HEK293 (cell line): ENCODE data around the gene SLC2A5.

ENCODE experiments used
- CTCF ChIA-PET: fragments of 350-600 bp; formaldehyde crosslinking; extraction: SDS; loops from one replicate; lab custom pipeline; 2021; ENCODE audit warnings: antibody characterized with exemption; lab: Yijun Ruan, JAX
- POLR2A ChIA-PET: fragments of 300-600 bp; formaldehyde crosslinking; extraction: SDS; loops from one replicate; lab custom pipeline; 2020; ENCODE audit warnings: antibody characterized with exemption, inconsistent platforms; lab: Yijun Ruan, JAX
- H3K27ac ChIP-seq: fragments of 200-500 bp; sonication (Bioruptor generic); 2 replicates; pipeline ENCODE4 v1.5.1; 2014; ENCODE audit warnings: low read depth, low read length, control low read depth, inconsistent platforms; ENCODE audit errors: extremely low read depth
- H3K36me3 ChIP-seq, 2 experiments: fragments of 200-500 bp in 1 of 2; sonication (Bioruptor generic) in 1 of 2; 1 replicate in 1 of 2; 2 replicates in 1 of 2; pipeline ENCODE4 v1.5.1; 2014 to 2017; ENCODE audit warnings: inconsistent platforms in 2 of 2, low read length in 2 of 2; ENCODE audit not compliant: control insufficient read depth in 2 of 2, insufficient read depth in 1 of 2
- H3K4me1 ChIP-seq: fragments of 200-500 bp; sonication (Bioruptor generic); 2 replicates; pipeline ENCODE4 v1.5.1; 2014; ENCODE audit warnings: mild to moderate bottlenecking, low read length, inconsistent platforms; ENCODE audit not compliant: control insufficient read depth, insufficient read depth
- H3K4me3 ChIP-seq: 2 replicates; pipeline ENCODE4 v1.5.1; 2011; ENCODE audit warnings: low read depth, mild to moderate bottlenecking, control low read depth, low read length, moderate library complexity
- H3K9me3 ChIP-seq: fragments of 200-500 bp; sonication (Bioruptor generic); 2 replicates; pipeline ENCODE4 v1.5.1; 2014; ENCODE audit warnings: low read depth, low read length, inconsistent platforms; ENCODE audit not compliant: control insufficient read depth, insufficient read depth
- ATF2 ChIP-seq: fragments of 450-650 bp; formaldehyde crosslinking; IDR thresholded peaks from 2 replicates; pipeline ENCODE4 v1.5.1; 2016; ENCODE audit warnings: missing biosample characterization, missing genetic modification characterization, low read depth
- HOXC10 ChIP-seq: sonication (generic); formaldehyde crosslinking; IDR thresholded peaks from 2 replicates; pipeline ENCODE4 v1.8.1; 2023; ENCODE audit warnings: mild to moderate bottlenecking, missing genetic modification reagents
- IKZF3 ChIP-seq: fragments of 450-650 bp; IDR thresholded peaks from 2 replicates; pipeline ENCODE4 v1.5.0; 2018; ENCODE audit warnings: missing biosample characterization, mild to moderate bottlenecking, missing genetic modification characterization, moderate library complexity
- KLF16 ChIP-seq: fragments of 450-650 bp; formaldehyde crosslinking; IDR thresholded peaks from 2 replicates; pipeline ENCODE4 v1.5.1; 2017; ENCODE audit warnings: missing biosample characterization, missing genetic modification characterization
- SCRT1 ChIP-seq: fragments of 450-650 bp; formaldehyde crosslinking; IDR thresholded peaks from 2 replicates; pipeline ENCODE4 v1.5.1; 2016; ENCODE audit warnings: missing biosample characterization, missing genetic modification characterization, borderline replicate concordance
- YY2 ChIP-seq: fragments of 450-650 bp; formaldehyde crosslinking; IDR thresholded peaks from 2 replicates; pipeline ENCODE4 v1.5.1; 2016; ENCODE audit warnings: missing biosample characterization, missing genetic modification characterization
- ZFP3 ChIP-seq: fragments of 450-650 bp; formaldehyde crosslinking; IDR thresholded peaks from 2 replicates; pipeline ENCODE4 v1.5.1; 2016; ENCODE audit warnings: low read depth, missing biosample characterization, missing genetic modification characterization
- ZNF140 ChIP-seq: fragments of 450-650 bp; formaldehyde crosslinking; IDR thresholded peaks from 2 replicates; pipeline ENCODE4 v1.5.1; 2016; ENCODE audit warnings: missing biosample characterization, missing genetic modification characterization
- ZNF214 ChIP-seq: fragments of 450-650 bp; formaldehyde crosslinking; IDR thresholded peaks from 2 replicates; pipeline ENCODE4 v1.5.1; 2017; ENCODE audit warnings: missing biosample characterization, mild to moderate bottlenecking, missing genetic modification characterization, borderline replicate concordance
- ZNF239 ChIP-seq: fragments of 450-650 bp; formaldehyde crosslinking; IDR thresholded peaks from 2 replicates; pipeline ENCODE4 v1.5.1; 2016; ENCODE audit warnings: missing biosample characterization, missing genetic modification characterization
- ZNF324 ChIP-seq: fragments of 450-650 bp; formaldehyde crosslinking; IDR thresholded peaks from 2 replicates; pipeline ENCODE4 v1.5.1; 2016; ENCODE audit warnings: missing biosample characterization, missing genetic modification characterization
- ZNF335 ChIP-seq: fragments of 450-650 bp; formaldehyde crosslinking; conservative IDR thresholded peaks from 2 replicates; pipeline ENCODE4 v1.5.1; 2016; ENCODE audit warnings: missing biosample characterization, missing genetic modification characterization
- ZNF423 ChIP-seq: fragments of 450-650 bp; formaldehyde crosslinking; IDR thresholded peaks from 2 replicates; pipeline ENCODE4 v1.5.1; 2016; ENCODE audit warnings: missing biosample characterization, missing genetic modification characterization
- ZNF488 ChIP-seq: fragments of 450-650 bp; formaldehyde crosslinking; IDR thresholded peaks from 2 replicates; pipeline ENCODE4 v1.5.1; 2016; ENCODE audit warnings: missing biosample characterization, missing genetic modification characterization
- ZNF501 ChIP-seq: fragments of 450-650 bp; formaldehyde crosslinking; IDR thresholded peaks from 2 replicates; pipeline ENCODE4 v1.5.1; 2016; ENCODE audit warnings: missing biosample characterization, missing genetic modification characterization
- ZNF544 ChIP-seq: fragments of 450-650 bp; formaldehyde crosslinking; IDR thresholded peaks from 2 replicates; pipeline ENCODE4 v1.5.0; 2017; ENCODE audit warnings: missing biosample characterization, missing genetic modification characterization
- ZNF548 ChIP-seq: fragments of 450-650 bp; formaldehyde crosslinking; IDR thresholded peaks from 2 replicates; pipeline ENCODE4 v1.5.1; 2016; ENCODE audit warnings: missing biosample characterization, missing genetic modification characterization
- ZNF626 ChIP-seq: fragments of 450-650 bp; sonication (Bioruptor Pico); formaldehyde crosslinking; IDR thresholded peaks from 2 replicates; pipeline ENCODE4 v1.5.1; 2018; ENCODE audit warnings: missing biosample characterization, missing genetic modification characterization, inconsistent platforms
- ZNF664 ChIP-seq: fragments of 450-650 bp; formaldehyde crosslinking; IDR thresholded peaks from 2 replicates; pipeline ENCODE4 v1.5.1; 2016; ENCODE audit warnings: missing biosample characterization, missing genetic modification characterization
- ZNF776 ChIP-seq: fragments of 450-650 bp; formaldehyde crosslinking; IDR thresholded peaks from 2 replicates; pipeline ENCODE4 v1.5.0; 2017; ENCODE audit warnings: missing biosample characterization, missing genetic modification characterization, borderline replicate concordance
- ZSCAN4 ChIP-seq: fragments of 450-650 bp; formaldehyde crosslinking; IDR thresholded peaks from 2 replicates; pipeline ENCODE4 v1.5.1; 2017; ENCODE audit warnings: missing biosample characterization, missing genetic modification characterization
- ZXDB ChIP-seq: fragments of 450-650 bp; formaldehyde crosslinking; IDR thresholded peaks from 2 replicates; pipeline ENCODE4 v1.5.1; 2016; ENCODE audit warnings: missing biosample characterization, missing genetic modification characterization
- TF ChIP-seq, protein P1 (sequence below): fragments of 450-650 bp; formaldehyde crosslinking; IDR thresholded peaks from 2 replicates; pipeline ENCODE4 v1.5.1; 2016; ENCODE audit warnings: missing biosample characterization, missing genetic modification characterization, borderline replicate concordance

SLC2A5 gene

GRCh38 chr1:9085306-9085940 is 16.0 kb upstream of the SLC2A5 start:
- TF ChIP-seq, protein P1, sequence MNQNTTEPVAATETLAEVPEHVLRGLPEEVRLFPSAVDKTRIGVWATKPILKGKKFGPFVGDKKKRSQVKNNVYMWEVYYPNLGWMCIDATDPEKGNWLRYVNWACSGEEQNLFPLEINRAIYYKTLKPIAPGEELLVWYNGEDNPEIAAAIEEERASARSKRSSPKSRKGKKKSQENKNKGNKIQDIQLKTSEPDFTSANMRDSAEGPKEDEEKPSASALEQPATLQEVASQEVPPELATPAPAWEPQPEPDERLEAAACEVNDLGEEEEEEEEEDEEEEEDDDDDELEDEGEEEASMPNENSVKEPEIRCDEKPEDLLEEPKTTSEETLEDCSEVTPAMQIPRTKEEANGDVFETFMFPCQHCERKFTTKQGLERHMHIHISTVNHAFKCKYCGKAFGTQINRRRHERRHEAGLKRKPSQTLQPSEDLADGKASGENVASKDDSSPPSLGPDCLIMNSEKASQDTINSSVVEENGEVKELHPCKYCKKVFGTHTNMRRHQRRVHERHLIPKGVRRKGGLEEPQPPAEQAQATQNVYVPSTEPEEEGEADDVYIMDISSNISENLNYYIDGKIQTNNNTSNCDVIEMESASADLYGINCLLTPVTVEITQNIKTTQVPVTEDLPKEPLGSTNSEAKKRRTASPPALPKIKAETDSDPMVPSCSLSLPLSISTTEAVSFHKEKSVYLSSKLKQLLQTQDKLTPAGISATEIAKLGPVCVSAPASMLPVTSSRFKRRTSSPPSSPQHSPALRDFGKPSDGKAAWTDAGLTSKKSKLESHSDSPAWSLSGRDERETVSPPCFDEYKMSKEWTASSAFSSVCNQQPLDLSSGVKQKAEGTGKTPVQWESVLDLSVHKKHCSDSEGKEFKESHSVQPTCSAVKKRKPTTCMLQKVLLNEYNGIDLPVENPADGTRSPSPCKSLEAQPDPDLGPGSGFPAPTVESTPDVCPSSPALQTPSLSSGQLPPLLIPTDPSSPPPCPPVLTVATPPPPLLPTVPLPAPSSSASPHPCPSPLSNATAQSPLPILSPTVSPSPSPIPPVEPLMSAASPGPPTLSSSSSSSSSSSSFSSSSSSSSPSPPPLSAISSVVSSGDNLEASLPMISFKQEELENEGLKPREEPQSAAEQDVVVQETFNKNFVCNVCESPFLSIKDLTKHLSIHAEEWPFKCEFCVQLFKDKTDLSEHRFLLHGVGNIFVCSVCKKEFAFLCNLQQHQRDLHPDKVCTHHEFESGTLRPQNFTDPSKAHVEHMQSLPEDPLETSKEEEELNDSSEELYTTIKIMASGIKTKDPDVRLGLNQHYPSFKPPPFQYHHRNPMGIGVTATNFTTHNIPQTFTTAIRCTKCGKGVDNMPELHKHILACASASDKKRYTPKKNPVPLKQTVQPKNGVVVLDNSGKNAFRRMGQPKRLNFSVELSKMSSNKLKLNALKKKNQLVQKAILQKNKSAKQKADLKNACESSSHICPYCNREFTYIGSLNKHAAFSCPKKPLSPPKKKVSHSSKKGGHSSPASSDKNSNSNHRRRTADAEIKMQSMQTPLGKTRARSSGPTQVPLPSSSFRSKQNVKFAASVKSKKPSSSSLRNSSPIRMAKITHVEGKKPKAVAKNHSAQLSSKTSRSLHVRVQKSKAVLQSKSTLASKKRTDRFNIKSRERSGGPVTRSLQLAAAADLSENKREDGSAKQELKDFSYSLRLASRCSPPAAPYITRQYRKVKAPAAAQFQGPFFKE (tag by site-specific recombination) = no peak
- no peak for TF ChIP-seq ZNF501 (tag by site-specific recombination)
- no peak for TF ChIP-seq SCRT1
- no peak for TF ChIP-seq ZNF544
- TF ChIP-seq ZNF548 = no peak
- no peak for TF ChIP-seq ZFP3
- TF ChIP-seq ATF2 (tag by site-specific recombination) = no peak
- TF ChIP-seq ZNF776 (tag by site-specific recombination) = no peak
- no peak for TF ChIP-seq ZNF664 (tag by site-specific recombination)
- no peak for TF ChIP-seq ZSCAN4 (tag by site-specific recombination)
- TF ChIP-seq ZNF140 (tag by site-specific recombination) = no peak
- TF ChIP-seq ZNF324 = no peak
- TF ChIP-seq, all 188 proteins: peak for 0
- H3K27ac ChIP-seq = no peak overlapping the region
- H3K4me3 ChIP-seq = no peak overlapping the region
- H3K4me1 ChIP-seq = peaks cover 4% of the 10 kb centered on the region; the same call in 1 of the 2 replicates
- no peaks in the 10 kb centered on the region for H3K36me3 ChIP-seq
- ChIA-PET POLR2A (no interaction called here), CTCF (interaction anchor here (0.6 to 3.6 kb wide), 4 partner anchors 12 to 122 kb away, joined by 3 to 12 read pairs (median 4); no protein-coding TSS in a partner anchor)
- H3K9me3 ChIP-seq = no peaks in the 10 kb centered on the region

DNA sequence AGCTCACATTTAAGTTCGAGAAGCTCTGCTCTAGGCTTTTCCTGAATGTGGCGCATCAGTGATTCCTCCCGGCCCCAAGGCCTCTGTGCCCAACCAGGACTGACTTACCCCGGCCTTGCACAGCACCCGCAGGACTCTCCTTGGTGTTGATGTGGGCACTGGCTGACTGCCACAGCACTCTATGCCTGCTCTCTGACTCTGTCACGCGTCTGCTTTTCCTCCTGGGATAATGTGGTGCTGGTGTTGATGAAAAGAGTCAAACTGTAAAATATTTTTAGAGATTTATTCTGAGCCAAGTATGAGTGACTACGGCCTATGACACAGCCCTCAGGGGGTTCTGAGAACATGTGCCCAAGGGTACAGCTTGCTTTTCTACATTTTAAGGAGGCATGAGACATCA is 15.5 kb upstream of the SLC2A5 start:
- H3K4me1 ChIP-seq = peaks cover 4% of the 10 kb centered on the region; the same call in 1 of the 2 replicates
- H3K4me3 ChIP-seq = no peak overlapping the region
- CTCF ChIA-PET = interaction anchor here (0.6 to 3.6 kb wide), 4 partner anchors 12 to 122 kb away, joined by 3 to 12 read pairs (median 4); no protein-coding TSS in a partner anchor
- POLR2A ChIA-PET = no interaction called here
- no peaks in the 10 kb centered on the region for H3K9me3 ChIP-seq
- no peak overlapping the region for H3K27ac ChIP-seq
- no peak for TF ChIP-seq HOXC10
- no peak for TF ChIP-seq IKZF3 (tag by site-specific recombination)
- TF ChIP-seq ZNF335 (tag by site-specific recombination) = no peak
- no peak for TF ChIP-seq ZNF488
- TF ChIP-seq ZXDB (tag by site-specific recombination) = no peak
- no peak for TF ChIP-seq KLF16 (tag by site-specific recombination)
- no peak for TF ChIP-seq ZNF423
- no peak for TF ChIP-seq YY2
- no peak for TF ChIP-seq ZNF214 (tag by site-specific recombination)
- TF ChIP-seq ZNF239 (tag by site-specific recombination) = no peak
- no peak for TF ChIP-seq ZNF626
- no peaks in the 10 kb centered on the region for H3K36me3 ChIP-seq
